ENCODE measurements around the gene INO80C. TPM values are rescaled to one million over a fixed set of nuclear protein-coding genes. Genes with fewer than 3 reads are reported as not detected.

The INO80C gene
- total RNA-seq, 1 experiment from 2014 or later: 51.1 TPM

DNA sequence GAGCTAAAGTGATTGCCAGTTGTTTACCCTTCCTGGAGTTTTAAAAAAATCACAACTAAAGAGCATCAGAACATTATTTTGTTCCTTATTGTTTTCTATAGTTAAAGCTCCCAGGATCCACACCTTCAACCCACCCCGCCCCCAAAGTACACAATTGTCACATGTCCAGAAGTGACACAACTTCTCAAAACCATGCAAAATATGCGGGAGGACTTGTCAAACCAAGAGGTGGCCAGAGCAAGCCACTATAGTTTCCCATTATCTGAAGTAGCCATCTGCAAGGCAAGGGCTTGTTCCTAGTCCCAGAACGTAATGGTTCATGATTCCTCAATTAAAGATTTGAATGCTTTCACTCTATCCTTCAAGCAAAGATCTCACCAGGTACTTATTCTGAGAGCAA lies 9.9 kb upstream of the INO80C start:
- Histone ChIP-seq H2BK20ac (ENCODE audit: low read depth, low read length, poor library complexity, severe bottlenecking) (no peak overlapping the region), H2BK12ac (ENCODE audit: insufficient read length, low read depth, low read length) (no peak overlapping the region), H3K79me2 (ENCODE audit: insufficient read depth, low read length) (no peaks in the 10 kb centered on the region), H3K9me3 (ENCODE audit: control insufficient read depth, low read depth, low read length) (no peaks in the 10 kb centered on the region), H3K4me1 (ENCODE audit: insufficient read depth, low read length) (no peaks in the 10 kb centered on the region), H3K27me3 (ENCODE audit: insufficient read depth, low read length) (no peaks in the 10 kb centered on the region), H2AK5ac (ENCODE audit: insufficient read length, low read length) (no peak overlapping the region), H3K79me1 (ENCODE audit: insufficient read depth, low read depth, low read length, poor library complexity, severe bottlenecking) (no peaks in the 10 kb centered on the region), H3K23ac (ENCODE audit: insufficient read length, low read depth, low read length) (no peak overlapping the region), H4K8ac (replicated peaks; ENCODE audit: insufficient read length, low read depth, low read length) (no peak overlapping the region), H3K18ac (ENCODE audit: insufficient read length, low read depth, low read length) (no peak overlapping the region), H3K14ac (ENCODE audit: insufficient read depth, low read length) (no peak overlapping the region), H3K23me2 (ENCODE audit: insufficient read length, low read depth, low read length, poor library complexity, severe bottlenecking) (no peaks in the 10 kb centered on the region), H3K27ac (ENCODE audit: insufficient read length, low read depth, low read length) (no peak overlapping the region), H3K9ac (ENCODE audit: extremely low read depth, insufficient read length, low read length) (no peak overlapping the region), H2BK15ac (ENCODE audit: low read depth, low read length) (no peak overlapping the region), H4K91ac (ENCODE audit: insufficient read length, low read depth, low read length) (no peak overlapping the region), H4K5ac (ENCODE audit: insufficient read length, low read depth, low read length) (no peak overlapping the region), H3K4ac (ENCODE audit: low read depth, low read length) (no peak overlapping the region), H3K56ac (ENCODE audit: insufficient read length, low read depth, low read length) (no peak overlapping the region), H2BK120ac (ENCODE audit: low read depth, low read length, poor library complexity, severe bottlenecking) (no peak overlapping the region), H3K4me2 (ENCODE audit: insufficient read depth, insufficient read length, low read length) (no peak overlapping the region), H2AFZ (ENCODE audit: low read length) (no peak overlapping the region), H4K20me1 (ENCODE audit: control insufficient read depth, insufficient read depth, insufficient read length) (no peaks in the 10 kb centered on the region), H2BK5ac (ENCODE audit: insufficient read length, low read length) (no peak overlapping the region), H3T11ph (ENCODE audit: low read length) (no peak overlapping the region)
- WGBS (ENCODE audit: extremely low coverage, insufficient read length, low lambda C conversion rate): no CpG with 5 or more reads among the region's 3 CpGs
- Mint-ChIP-seq H3K36me3 (ENCODE audit: insufficient read depth in 1 of 3, low read depth in 3 of 3) (no peaks in the 10 kb centered on the region), H3K27ac (no peak overlapping the region), H3K4me1 (no peaks in the 10 kb centered on the region), H3K4me3 (no peak overlapping the region), H3K9me3 (no peaks in the 10 kb centered on the region), H3K27me3 (ENCODE audit: low read depth) (peaks cover under 1% of the 10 kb centered on the region)
- TF ChIP-seq, protein P1, sequence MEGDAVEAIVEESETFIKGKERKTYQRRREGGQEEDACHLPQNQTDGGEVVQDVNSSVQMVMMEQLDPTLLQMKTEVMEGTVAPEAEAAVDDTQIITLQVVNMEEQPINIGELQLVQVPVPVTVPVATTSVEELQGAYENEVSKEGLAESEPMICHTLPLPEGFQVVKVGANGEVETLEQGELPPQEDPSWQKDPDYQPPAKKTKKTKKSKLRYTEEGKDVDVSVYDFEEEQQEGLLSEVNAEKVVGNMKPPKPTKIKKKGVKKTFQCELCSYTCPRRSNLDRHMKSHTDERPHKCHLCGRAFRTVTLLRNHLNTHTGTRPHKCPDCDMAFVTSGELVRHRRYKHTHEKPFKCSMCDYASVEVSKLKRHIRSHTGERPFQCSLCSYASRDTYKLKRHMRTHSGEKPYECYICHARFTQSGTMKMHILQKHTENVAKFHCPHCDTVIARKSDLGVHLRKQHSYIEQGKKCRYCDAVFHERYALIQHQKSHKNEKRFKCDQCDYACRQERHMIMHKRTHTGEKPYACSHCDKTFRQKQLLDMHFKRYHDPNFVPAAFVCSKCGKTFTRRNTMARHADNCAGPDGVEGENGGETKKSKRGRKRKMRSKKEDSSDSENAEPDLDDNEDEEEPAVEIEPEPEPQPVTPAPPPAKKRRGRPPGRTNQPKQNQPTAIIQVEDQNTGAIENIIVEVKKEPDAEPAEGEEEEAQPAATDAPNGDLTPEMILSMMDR (conservative IDR thresholded peaks at IDR 0.05): no peak
- DNase-seq: no peak
